ENCODE data around the gene SYT8. TPM values are rescaled to one million over a fixed set of nuclear protein-coding genes. Genes with fewer than 3 reads are reported as not detected.

Gene SYT8
- total and polyA plus RNA-seq, 11 donors: 0.08 TPM; not detected in 10

DNA sequence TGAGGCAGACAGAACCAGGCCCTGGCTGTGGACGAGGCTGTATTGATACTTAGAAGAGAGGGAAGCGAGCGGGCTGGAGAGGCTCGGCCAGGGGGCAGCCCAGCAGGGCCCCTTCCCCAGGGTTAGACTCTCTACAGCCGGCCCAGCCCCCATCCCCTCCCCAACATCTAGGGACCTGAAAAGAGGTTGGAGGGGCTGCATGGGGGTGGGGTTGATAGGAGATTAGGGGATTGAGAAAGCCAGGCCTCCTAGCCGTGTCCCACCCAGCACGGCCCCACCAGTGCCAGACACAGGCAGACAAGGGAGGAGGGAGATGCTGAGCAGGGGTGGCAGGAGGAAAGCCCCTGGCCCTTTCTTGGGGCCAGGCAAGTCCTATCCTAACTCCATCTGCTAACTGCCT is 23.8 kb downstream of the SYT8 start:
- no peaks in the 10 kb centered on the region for H3K9me3 ChIP-seq
- 83 to 93% (median 86%) methylated on average over 5 to 7 of the region's 7 CpGs for WGBS, 4 donors
- intact Hi-C loops (cut with DNase I): no loop called here
- ATAC-seq (no peak), DNase-seq (no peak)
- no peaks in the 10 kb centered on the region for H3K36me3 ChIP-seq
- TF ChIP-seq, protein P1, sequence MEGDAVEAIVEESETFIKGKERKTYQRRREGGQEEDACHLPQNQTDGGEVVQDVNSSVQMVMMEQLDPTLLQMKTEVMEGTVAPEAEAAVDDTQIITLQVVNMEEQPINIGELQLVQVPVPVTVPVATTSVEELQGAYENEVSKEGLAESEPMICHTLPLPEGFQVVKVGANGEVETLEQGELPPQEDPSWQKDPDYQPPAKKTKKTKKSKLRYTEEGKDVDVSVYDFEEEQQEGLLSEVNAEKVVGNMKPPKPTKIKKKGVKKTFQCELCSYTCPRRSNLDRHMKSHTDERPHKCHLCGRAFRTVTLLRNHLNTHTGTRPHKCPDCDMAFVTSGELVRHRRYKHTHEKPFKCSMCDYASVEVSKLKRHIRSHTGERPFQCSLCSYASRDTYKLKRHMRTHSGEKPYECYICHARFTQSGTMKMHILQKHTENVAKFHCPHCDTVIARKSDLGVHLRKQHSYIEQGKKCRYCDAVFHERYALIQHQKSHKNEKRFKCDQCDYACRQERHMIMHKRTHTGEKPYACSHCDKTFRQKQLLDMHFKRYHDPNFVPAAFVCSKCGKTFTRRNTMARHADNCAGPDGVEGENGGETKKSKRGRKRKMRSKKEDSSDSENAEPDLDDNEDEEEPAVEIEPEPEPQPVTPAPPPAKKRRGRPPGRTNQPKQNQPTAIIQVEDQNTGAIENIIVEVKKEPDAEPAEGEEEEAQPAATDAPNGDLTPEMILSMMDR (IDR thresholded peaks at IDR 0.05): no peak
- no peak for TF ChIP-seq POLR2A (IDR thresholded peaks at IDR 0.05)
- H3K27me3 ChIP-seq: no peaks in the 10 kb centered on the region
- peaks cover 0 to 53% (median 9%) of the 10 kb centered on the region in 12 donors for H3K4me1 ChIP-seq
- no peak overlapping the region for H3K27ac ChIP-seq
- no peak overlapping the region for H3K4me3 ChIP-seq

- no peak for DNase-seq
- Histone ChIP-seq H3K4me1 (peaks cover under 1 to 56% (median 12%) of the 10 kb centered on the region in 12 donors), H3K9me3 (no peaks in the 10 kb centered on the region), H3K4me3 (no peak overlapping the region), H3K27ac (no peak overlapping the region), H3K36me3 (no peaks in the 10 kb centered on the region), H3K27me3 (no peaks in the 10 kb centered on the region)
- no peak for ATAC-seq
- WGBS, 4 donors: 82 to 92% (median 88%) methylated on average over 2 to 4 of the region's 4 CpGs
- no peak for TF ChIP-seq POLR2A (IDR thresholded peaks at IDR 0.05)
- intact Hi-C loops (cut with DNase I): no loop called here
Measured at GRCh38 chr11:1859004-1859403, 24.2 kb downstream of the SYT8 start.

DNA sequence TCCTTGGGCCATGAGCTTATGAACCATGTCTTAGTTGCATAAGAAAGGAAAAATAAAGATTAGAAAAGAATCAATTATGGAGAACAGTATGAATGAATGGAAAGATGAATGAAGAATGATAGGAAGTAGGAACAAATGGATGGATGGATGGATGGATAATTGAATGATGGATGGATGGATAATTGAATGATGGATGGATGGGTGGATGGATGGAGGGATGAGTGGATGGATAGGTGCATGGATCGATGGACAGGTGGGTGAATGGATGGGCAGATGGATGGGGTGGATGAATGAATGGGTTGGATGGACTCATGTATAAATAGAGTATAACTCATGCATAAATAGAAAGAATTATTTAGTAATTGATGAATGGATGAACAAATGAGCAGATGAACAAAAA is 25.3 kb downstream of the SYT8 start:
- intact Hi-C loops (cut with DNase I): no loop called here
- Histone ChIP-seq H3K4me3 (no peak overlapping the region), H3K9me3 (no peaks in the 10 kb centered on the region), H3K27ac (no peak overlapping the region), H3K36me3 (no peaks in the 10 kb centered on the region), H3K27me3 (no peaks in the 10 kb centered on the region), H3K4me1 (peaks cover 11 to 59% (median 22%) of the 10 kb centered on the region in 12 donors)
- no peak for ATAC-seq
- WGBS, 4 donors: 88 to 95% (median 94%) methylated on average over 1 of the region's 1 CpG
- DNase-seq: no peak
- no peak for TF ChIP-seq POLR2A (IDR thresholded peaks at IDR 0.05)
- TF ChIP-seq, protein P1 (IDR thresholded peaks at IDR 0.05): no peak

DNA sequence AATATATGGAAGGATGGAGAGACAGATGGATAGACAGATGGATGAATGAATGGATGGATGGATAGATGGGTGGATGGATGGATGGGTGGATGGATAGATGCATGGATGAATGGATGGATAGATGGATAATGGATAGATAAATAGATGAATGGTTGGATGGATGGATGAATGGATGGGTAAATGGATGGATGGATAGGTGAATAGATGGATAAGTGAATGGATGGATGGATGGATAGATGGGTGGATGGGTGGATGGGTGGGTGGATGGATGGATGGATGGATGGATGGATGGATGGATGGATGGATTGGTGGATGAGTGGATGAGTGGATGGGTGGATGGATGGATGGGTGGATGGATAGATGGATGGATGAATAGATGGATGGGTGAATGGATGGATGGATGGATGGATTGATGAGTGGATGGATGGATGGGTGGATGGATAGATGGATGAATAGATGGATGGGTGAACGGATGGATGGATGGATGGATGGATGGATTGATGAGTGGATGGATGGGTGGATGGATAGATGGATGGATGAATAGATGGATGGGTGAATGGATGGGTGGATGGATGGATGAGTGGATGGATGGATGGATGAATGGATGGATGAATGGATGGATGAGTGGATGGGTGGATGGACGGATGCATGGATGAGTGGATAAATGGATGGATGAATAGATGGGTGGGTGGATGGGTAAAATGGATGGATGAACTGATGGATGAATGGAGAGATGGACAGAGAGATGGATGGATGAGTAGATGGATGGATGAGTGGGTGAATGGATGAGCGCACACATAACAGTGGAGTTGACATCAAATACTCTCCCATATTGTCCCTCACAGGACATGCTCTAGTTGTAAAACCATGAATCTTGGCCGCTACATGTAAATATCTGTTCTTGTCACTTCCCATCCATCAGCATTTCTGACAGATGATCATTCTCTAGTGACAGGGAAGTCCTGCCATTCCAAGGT is 26.9 kb downstream of the SYT8 start:
- no peaks in the 10 kb centered on the region for H3K9me3 ChIP-seq
- WGBS, 4 donors: 90 to 95% (median 92%) methylated on average over 4 of the region's 4 CpGs
- no peak overlapping the region for H3K4me3 ChIP-seq
- DNase-seq (no peak), ATAC-seq (no peak)
- H3K27me3 ChIP-seq: no peaks in the 10 kb centered on the region
- no peaks in the 10 kb centered on the region for H3K36me3 ChIP-seq
- H3K4me1 ChIP-seq: peaks cover 11 to 52% (median 23%) of the 10 kb centered on the region in 12 donors
- TF ChIP-seq, protein P1 (IDR thresholded peaks at IDR 0.05): no peak
- TF ChIP-seq POLR2A (IDR thresholded peaks at IDR 0.05): no peak
- intact Hi-C loops (cut with DNase I): no loop called here
- no peak overlapping the region for H3K27ac ChIP-seq
